Measurements from ENCODE around the gene ANKRD23. TPM values are rescaled to one million over a fixed set of nuclear protein-coding genes. Genes with fewer than 3 reads are reported as not detected.

Gene ANKRD23
- total RNA-seq, 2 donors from 2014 or later = 3.7 to 6.8 TPM

DNA sequence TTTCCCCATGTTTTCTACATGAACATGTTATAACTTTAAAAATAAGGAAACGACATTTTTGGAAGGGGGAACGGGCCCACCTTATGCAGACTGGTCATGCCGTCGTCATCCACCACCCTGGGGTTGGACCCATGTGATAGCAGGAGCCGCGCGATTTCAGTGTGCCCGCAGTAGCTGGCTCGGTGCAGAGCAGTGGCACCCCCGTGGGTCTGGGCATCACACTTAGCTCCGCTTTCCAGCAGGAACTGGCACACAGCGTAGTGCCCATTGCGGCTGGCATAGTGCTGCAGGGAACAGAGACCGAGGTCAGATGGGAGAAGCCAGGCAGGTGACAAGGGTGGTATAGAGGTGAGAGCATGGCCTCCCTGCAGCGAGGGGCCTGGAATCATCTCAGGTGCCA, 9.5 kb upstream of the ANKRD23 start:
- Mint-ChIP-seq H3K27ac (no peak overlapping the region), H3K9me3 (no peaks in the 10 kb centered on the region), H3K36me3 (peaks cover 0 to 4% of the 10 kb centered on the region in 2 donors)
- no peak for DNase-seq (ENCODE audit: low spot score in 2 of 2)
- no peak for ATAC-seq

GRCh38 chr2:96852667-96853066, 8.8 kb upstream of the ANKRD23 start:
- ATAC-seq (no peak), DNase-seq (ENCODE audit: low spot score in 2 of 2) (no peak)
- H3K27ac Mint-ChIP-seq = no peak overlapping the region
- H3K36me3 Mint-ChIP-seq = peaks cover 0 to 4% of the 10 kb centered on the region in 2 donors
- H3K9me3 Mint-ChIP-seq = no peaks in the 10 kb centered on the region

GRCh38 chr2:96848264-96848663, 4.4 kb upstream of the ANKRD23 start:
- no peak for DNase-seq (ENCODE audit: low spot score in 2 of 2)
- peaks cover 0 to 4% of the 10 kb centered on the region in 2 donors for H3K36me3 Mint-ChIP-seq
- ATAC-seq = no peak
- peak overlapping the region in 1 of 2 donors; percentile 50 for H3K27ac Mint-ChIP-seq
- no peaks in the 10 kb centered on the region for H3K9me3 Mint-ChIP-seq

DNA sequence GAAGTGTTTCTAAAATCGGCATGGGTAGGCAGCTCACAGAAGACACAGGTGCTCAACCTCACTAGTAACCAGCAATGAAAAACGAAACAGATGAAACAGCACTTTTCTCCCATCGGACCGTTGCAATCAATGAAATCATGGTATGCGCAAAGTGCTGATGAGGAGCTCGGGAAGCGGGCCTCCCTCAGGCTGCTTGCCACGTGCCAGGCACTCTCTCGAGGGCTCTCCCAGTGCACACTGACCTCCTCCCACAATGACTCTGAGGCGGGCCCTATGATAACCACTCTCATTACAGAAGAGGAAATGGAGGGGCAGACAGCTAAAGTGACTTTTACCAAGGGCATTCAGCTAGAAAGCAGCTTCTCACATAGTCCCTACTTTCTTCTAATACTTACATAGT, 3.8 kb upstream of the ANKRD23 start:
- no peaks in the 10 kb centered on the region for H3K9me3 Mint-ChIP-seq
- no peak overlapping the region for H3K27ac Mint-ChIP-seq
- ATAC-seq = no peak
- H3K36me3 Mint-ChIP-seq = peaks cover 0 to 4% of the 10 kb centered on the region in 2 donors
- DNase-seq (ENCODE audit: low spot score in 2 of 2) = no peak

GRCh38 chr2:96846825-96847224, 3.0 kb upstream of the ANKRD23 start:
- no peak for DNase-seq (ENCODE audit: low spot score in 2 of 2)
- no peak overlapping the region for H3K27ac Mint-ChIP-seq
- peaks cover 0 to 4% of the 10 kb centered on the region in 2 donors for H3K36me3 Mint-ChIP-seq
- no peak for ATAC-seq
- H3K9me3 Mint-ChIP-seq = no peaks in the 10 kb centered on the region

DNA sequence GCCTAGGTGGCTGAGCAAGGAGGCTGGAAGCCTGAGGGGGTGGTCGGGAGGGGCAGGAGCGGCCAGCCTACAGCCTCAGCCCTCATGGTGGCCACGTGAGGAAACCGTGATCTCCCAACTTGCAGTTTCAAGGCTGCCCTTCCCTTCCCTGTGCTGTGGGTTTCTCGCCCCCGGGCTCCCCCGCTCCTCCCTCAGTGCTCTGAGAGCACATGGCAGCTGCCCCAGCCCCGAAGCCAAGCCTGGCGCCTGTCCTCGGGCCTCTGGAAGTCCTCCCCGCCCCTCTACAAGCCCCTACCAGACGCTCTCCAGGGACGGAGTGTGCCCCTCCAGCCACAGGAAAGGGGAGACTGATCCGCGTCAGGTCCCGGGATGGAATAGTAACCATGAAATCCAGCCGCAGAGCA, 586 bp upstream of the ANKRD23 start:
- Mint-ChIP-seq H3K27ac (no peak overlapping the region), H3K9me3 (no peaks in the 10 kb centered on the region)
- ATAC-seq = no peak

DNA sequence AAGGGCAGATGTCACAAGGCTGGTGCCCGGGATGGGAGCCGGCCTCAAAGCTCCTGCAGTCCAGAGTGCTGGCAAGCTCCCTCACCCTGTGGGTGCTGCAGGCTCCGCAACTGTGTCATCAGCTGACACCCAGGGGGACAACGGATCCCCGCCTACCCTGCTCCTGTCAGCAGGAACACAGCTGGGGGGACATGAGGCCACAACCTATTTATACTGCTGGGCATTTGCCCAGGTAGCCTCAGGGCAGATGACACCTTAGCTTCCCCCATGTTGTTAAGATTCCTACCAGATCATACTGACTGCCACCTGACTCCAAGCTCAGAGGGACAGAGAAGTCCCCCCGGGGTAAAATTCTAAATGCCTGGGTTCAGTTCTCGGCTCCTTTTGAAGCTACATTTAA, 1.2 kb downstream of the ANKRD23 start:
- Mint-ChIP-seq H3K27ac (peak overlapping the region in 1 of 2 donors; percentile 82), H3K36me3 (peaks cover 0 to 6% of the 10 kb centered on the region in 2 donors), H3K9me3 (no peaks in the 10 kb centered on the region)
- ATAC-seq = no peak
- DNase-seq (ENCODE audit: low spot score in 2 of 2) = no peak

More for the DNA sequence above, 586 bp upstream of the ANKRD23 start:
- H3K36me3 Mint-ChIP-seq = peaks cover 0 to 6% of the 10 kb centered on the region in 2 donors
- DNase-seq (ENCODE audit: low spot score in 2 of 2) = no peak

DNA sequence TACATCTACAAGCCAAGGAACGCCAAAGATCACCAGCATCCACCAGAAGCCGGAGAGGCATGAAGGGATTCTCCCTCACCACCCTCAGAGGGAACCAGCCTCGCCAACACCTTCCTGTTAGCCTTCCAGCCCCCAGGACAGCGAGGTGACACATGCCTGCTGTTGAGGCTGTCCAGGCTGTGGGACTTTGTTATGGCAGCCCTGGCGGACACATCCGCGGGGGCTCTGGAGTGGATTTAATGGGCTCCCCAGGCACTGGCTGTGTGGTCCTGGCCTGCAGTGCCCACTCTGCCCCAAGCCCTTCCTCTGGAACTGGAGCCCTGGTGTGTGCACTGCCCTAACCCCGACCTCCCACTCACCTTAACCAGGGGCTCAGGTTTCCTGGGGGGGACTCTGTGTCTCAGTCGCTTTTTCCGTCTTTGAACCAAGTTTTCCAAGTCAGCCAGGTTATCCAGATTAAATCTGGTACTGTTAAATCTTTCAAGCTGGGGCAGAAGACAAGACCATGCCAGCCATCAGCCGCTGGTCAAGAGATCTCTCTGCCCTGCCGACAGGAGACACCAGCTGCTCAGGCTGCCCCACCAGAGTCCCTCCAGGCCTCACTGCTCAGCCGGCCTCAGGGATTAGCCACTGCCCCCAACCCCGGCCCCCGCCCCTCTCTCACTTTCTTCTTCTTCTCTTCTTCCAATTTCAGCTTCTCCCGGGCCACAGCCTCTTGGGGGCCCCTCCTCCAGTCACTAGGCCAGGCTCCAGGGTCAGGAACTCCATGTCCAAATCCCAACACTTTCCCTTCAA, 1.9 kb downstream of the ANKRD23 start:
- no peak for ATAC-seq
- peaks cover 0 to 6% of the 10 kb centered on the region in 2 donors for H3K36me3 Mint-ChIP-seq
- H3K27ac Mint-ChIP-seq = peak overlapping the region in 1 of 2 donors; percentile 82
- H3K9me3 Mint-ChIP-seq = no peaks in the 10 kb centered on the region
- DNase-seq (ENCODE audit: low spot score in 2 of 2) = no peak

DNA sequence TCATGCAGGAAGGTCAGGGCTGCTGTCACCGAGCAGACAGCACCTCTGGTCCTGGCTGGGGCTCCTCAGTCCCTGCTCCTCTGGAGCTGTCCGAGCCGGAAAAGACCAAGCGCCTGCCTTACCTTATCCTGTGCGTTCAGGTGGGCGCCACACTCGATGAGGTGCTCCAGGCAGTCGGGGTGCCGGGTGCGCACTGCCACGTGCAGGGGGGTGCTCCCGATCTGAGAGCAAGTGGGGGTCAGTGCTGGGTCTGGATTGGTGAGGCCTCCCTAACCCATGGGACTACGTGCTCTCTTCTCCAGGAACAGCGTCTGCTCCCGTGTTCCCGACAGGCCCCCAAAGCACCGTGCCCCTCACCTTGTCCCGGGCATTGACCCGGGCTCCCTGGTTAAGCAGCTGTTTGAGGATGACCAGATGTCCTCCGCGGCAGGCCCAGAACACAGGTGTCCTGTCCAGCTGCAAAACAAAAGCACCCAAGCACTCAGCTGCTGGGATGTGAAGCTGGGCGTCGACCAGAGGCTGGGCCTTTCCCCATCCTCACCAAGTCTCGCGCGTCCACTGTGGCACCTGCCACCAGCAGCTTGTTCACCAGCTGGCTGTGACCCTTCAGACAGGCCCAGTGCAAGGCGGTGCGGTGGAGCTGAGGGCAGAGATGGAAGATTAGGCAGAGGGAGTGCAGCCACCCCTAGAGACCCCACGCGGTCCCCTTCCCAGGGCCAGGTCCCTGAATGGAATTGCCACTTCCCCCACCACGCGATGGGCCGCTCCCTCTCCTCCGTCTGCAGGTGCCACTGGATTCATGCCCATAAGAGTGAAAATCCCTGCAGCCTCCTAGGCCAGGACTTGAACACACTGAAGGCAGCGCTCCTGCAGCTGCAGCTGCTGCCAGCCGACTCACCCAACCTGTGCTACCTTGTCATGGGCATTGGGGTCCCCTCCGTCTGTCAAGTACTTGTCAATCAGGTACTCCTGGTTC, 3.7 kb downstream of the ANKRD23 start:
- Mint-ChIP-seq H3K36me3 (peaks cover 0 to 6% of the 10 kb centered on the region in 2 donors), H3K27ac (no peak overlapping the region), H3K9me3 (no peaks in the 10 kb centered on the region)
- DNase-seq (ENCODE audit: low spot score in 2 of 2) (no peak), ATAC-seq (no peak)

DNA sequence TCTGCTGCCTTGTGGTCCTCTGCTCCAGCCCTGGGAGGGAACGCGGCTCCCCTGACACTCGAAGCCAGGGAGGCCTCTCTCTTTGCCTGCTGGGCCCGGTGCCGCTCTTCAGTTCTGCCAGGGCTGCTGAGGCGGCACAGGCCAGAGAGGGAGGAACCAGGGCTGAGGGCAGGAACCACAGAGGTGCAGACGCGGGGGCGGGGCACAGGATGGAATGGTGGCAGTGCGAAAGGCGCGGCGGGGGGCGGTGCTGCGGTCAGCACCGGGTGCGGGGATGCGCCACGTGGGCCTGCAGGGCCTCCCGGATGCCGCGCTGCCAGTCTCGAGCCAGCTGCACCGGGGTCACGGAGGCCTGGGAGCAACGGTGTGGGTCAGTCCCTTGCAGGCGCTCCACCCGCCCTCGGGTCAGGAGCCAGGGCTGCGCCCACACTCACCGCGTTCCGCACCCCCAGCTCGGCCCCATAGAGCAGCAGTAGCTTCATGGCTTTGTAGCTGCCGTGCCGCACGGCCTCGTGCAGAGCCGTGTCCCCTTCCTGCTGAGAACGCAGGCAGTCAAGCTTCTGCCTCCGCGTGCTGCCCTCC, 4.4 kb downstream of the ANKRD23 start:
- DNase-seq (ENCODE audit: low spot score in 2 of 2) = peak; percentile 68 to 83
- Mint-ChIP-seq H3K36me3 (peaks cover 0 to 6% of the 10 kb centered on the region in 2 donors), H3K9me3 (no peaks in the 10 kb centered on the region), H3K27ac (no peak overlapping the region)
- ATAC-seq = peak; percentile 87 to 94

- peaks cover 0 to 6% of the 10 kb centered on the region in 2 donors for H3K36me3 Mint-ChIP-seq
- no peaks in the 10 kb centered on the region for H3K9me3 Mint-ChIP-seq
- no peak for ATAC-seq
- no peak for DNase-seq (ENCODE audit: low spot score in 2 of 2)
- H3K27ac Mint-ChIP-seq = no peak overlapping the region
Measured at GRCh38 chr2:96838345-96839292, 5.2 kb downstream of the ANKRD23 start.

DNA sequence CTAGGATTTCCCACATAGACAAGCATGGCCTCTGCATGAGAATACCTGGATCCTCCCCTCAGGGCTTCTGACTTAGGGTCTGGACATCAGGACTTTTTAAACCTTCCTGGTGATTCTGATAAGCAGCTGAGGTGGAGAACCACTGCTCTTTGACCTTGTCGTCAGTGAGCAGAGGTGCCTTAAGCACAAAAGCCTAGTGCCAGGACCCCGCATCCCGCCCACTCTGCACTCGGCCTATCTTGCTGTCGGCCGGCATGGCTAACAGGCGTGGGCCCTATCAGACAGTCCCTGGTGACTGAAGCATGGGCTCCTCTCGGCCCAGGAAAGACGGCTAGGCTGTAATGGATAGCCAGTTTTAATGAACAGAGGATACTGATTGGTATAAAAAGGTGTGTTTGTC, 6.2 kb downstream of the ANKRD23 start:
- DNase-seq (ENCODE audit: low spot score in 2 of 2) = no peak
- no peaks in the 10 kb centered on the region for H3K9me3 Mint-ChIP-seq
- peaks cover 0 to 6% of the 10 kb centered on the region in 2 donors for H3K36me3 Mint-ChIP-seq
- no peak for ATAC-seq
- H3K27ac Mint-ChIP-seq = no peak overlapping the region

GRCh38 chr2:96835830-96836229, 8.0 kb downstream of the ANKRD23 start:
- DNase-seq (ENCODE audit: low spot score in 2 of 2) (no peak), ATAC-seq (no peak)
- Mint-ChIP-seq H3K9me3 (no peaks in the 10 kb centered on the region), H3K27ac (no peak overlapping the region), H3K36me3 (peaks cover 0 to 3% of the 10 kb centered on the region in 2 donors)

GRCh38 chr2:96832754-96833507, 10.9 kb downstream of the ANKRD23 start:
- peaks cover 5 to 8% of the 10 kb centered on the region in 2 donors for H3K36me3 Mint-ChIP-seq
- no peak for ATAC-seq
- H3K9me3 Mint-ChIP-seq = no peaks in the 10 kb centered on the region
- H3K27ac Mint-ChIP-seq = peak overlapping the region in 1 of 2 donors; percentile 70
- no peak for DNase-seq (ENCODE audit: low spot score in 2 of 2)

DNA sequence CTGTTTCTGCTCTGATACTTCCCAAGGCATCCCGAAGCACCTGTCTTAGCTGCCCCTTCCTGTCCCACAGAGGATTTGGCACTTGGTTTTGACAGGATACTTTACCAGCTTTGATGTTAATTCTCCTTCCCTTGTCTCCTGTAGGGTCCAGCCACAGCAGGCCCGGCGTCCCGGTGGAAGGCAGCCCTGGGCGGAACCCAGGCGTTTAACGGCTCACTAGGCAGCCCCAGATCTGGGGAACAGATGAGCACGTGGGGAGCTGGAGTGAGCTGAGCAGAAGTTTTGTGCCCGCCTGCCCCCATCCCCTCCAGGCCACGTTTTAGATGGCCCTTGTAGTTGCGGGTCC, 11.4 kb downstream of the ANKRD23 start:
- H3K27ac Mint-ChIP-seq = peak overlapping the region in 1 of 2 donors; percentile 70
- no peaks in the 10 kb centered on the region for H3K9me3 Mint-ChIP-seq
- H3K36me3 Mint-ChIP-seq = peaks cover 5 to 8% of the 10 kb centered on the region in 2 donors
- ATAC-seq (no peak), DNase-seq (ENCODE audit: low spot score in 2 of 2) (no peak)

Measured in activated naive CD4-positive, alpha-beta T cell treated with anti-CD3 and anti-CD28 coated beads, Interleukin-2, amount 50 U/mL, for 72 hours (primary cell).